Fibroblast of lung (primary cell): ENCODE data around the gene CXCL11. TPM values are rescaled to one million over a fixed set of nuclear protein-coding genes. Genes with fewer than 3 reads are reported as not detected.
A peak's percentile ranks its signal among the peaks of the same experiment; 100 is the strongest.
"Not testable (repeated sequence)": the region's sequence is repeated elsewhere in the genome, so short reads cannot be mapped to it uniquely, and the experiment has no call there.

Experiments used
- DNase-seq, 2 donors: peaks; one replicate each; pipeline versions ENCODE4 v3.0.0 to v3.0.0-alpha.2; 2010; ENCODE audit warnings: low read depth in 2 of 2
- H2AFZ ChIP-seq: 2 replicates; pipeline ENCODE4 v1.5.1; 2012; ENCODE audit warnings: low read length, control low read depth, inconsistent platforms
- H3K27ac ChIP-seq: 2 replicates; pipeline ENCODE4 v1.5.1; 2011; ENCODE audit warnings: low read length, control low read depth; ENCODE audit not compliant: insufficient read depth
- H3K27me3 ChIP-seq: 2 replicates; pipeline ENCODE4 v1.5.1; 2011; ENCODE audit warnings: mild to moderate bottlenecking, low read length; ENCODE audit not compliant: control insufficient read depth, insufficient read depth
- H3K36me3 ChIP-seq: 2 replicates; pipeline ENCODE4 v1.5.1; 2011; ENCODE audit warnings: low read length; ENCODE audit not compliant: control insufficient read depth, insufficient read depth
- H3K4me1 ChIP-seq: 2 replicates; pipeline ENCODE4 v1.5.1; 2011; ENCODE audit warnings: low read length; ENCODE audit not compliant: control insufficient read depth, insufficient read depth; ENCODE audit errors: extremely low read depth
- H3K4me2 ChIP-seq: 2 replicates; pipeline ENCODE4 v1.5.1; 2011; ENCODE audit warnings: low read length, control low read depth; ENCODE audit not compliant: insufficient read depth; ENCODE audit errors: extremely low read depth
- H3K4me3 ChIP-seq, 4 experiments: fragments of 200-600 bp in 1 of 4; sonication (generic) in 1 of 4; replicated peaks in 1 of 4; 2 replicates each; pipeline ENCODE4 v1.5.1; 2011 to 2016; ENCODE audit warnings: low read length in 4 of 4, low read depth in 3 of 4, mild to moderate bottlenecking in 3 of 4, control low read depth in 2 of 4, inconsistent platforms in 1 of 4, mixed read lengths in 1 of 4; ENCODE audit not compliant: insufficient read depth in 1 of 4; ENCODE audit errors: control extremely low read depth in 1 of 4
- H3K79me2 ChIP-seq: 2 replicates; pipeline ENCODE4 v1.5.1; 2012; ENCODE audit warnings: mild to moderate bottlenecking, low read length, inconsistent platforms; ENCODE audit not compliant: control insufficient read depth, insufficient read depth
- H3K9ac ChIP-seq: 2 replicates; pipeline ENCODE4 v1.5.1; 2011; ENCODE audit warnings: mild to moderate bottlenecking, low read length, control low read depth; ENCODE audit not compliant: insufficient read depth
- H3K9me3 ChIP-seq: 2 replicates; pipeline ENCODE4 v1.5.1; 2012; ENCODE audit warnings: low read depth, low read length; ENCODE audit not compliant: control insufficient read depth, insufficient read depth
- H4K20me1 ChIP-seq: 2 replicates; pipeline ENCODE4 v1.5.1; 2011; ENCODE audit warnings: low read length; ENCODE audit not compliant: control insufficient read depth, insufficient read depth; ENCODE audit errors: extremely low read depth
- CTCF ChIP-seq, 2 donors: IDR thresholded peaks in 1 of 2; conservative IDR thresholded peaks in 1 of 2; 1 replicate in 1 of 2; 2 replicates in 1 of 2; pipeline ENCODE4 v1.5.1; 2011 to 2012; ENCODE audit warnings: low read length in 2 of 2, control low read depth in 1 of 2, inconsistent platforms in 1 of 2, low read depth in 1 of 2, mild to moderate bottlenecking in 1 of 2
- EZH2 ChIP-seq: IDR thresholded peaks from 2 replicates; pipeline ENCODE4 v1.5.1; 2012; ENCODE audit warnings: low read length, control low read depth, mild to moderate bottlenecking; ENCODE audit errors: missing control alignments
- polyA plus RNA-seq, 2 donors: library from polyadenylated mRNA; depleted of rRNA in 1 of 2; stranded (reverse) in 1 of 2; unstranded in 1 of 2; fragments of >200 nt; gene quantifications; 2 replicates each; pipeline ENCODE4 v1.2.1, GENCODE V29; 2011 to 2012; ENCODE audit warnings: missing spikeins in 1 of 2
- total RNA-seq: library from RNA; depleted of rRNA; stranded (reverse); fragments of >200 nt; gene quantifications from 2 replicates; pipeline ENCODE4 v1.2.1, GENCODE V29; 2014

The CXCL11 gene
- total and polyA plus RNA-seq, 2 donors (not counting 1 experiment from before 2014, with no cell fraction given), result not detected

- H3K9me3 ChIP-seq, DNase-seq, H3K9ac ChIP-seq, H3K4me3 ChIP-seq, H3K36me3 ChIP-seq, H3K27me3 ChIP-seq, H3K27ac ChIP-seq, H3K4me1 ChIP-seq, H2AFZ ChIP-seq, H4K20me1 ChIP-seq, H3K79me2 ChIP-seq, H3K4me2 ChIP-seq: not testable (repeated sequence)
These were observed 8.8 kb upstream of the CXCL11 start for GRCh38 chr4:76044686-76045085.

GRCh38 chr4:76043306-76043705 lies 7.4 kb upstream of the CXCL11 start:
- not testable (repeated sequence) for H3K27me3 ChIP-seq, H3K4me3 ChIP-seq, H3K9me3 ChIP-seq

GRCh38 chr4:76042241-76042998 lies 6.5 kb upstream of the CXCL11 start:
- H3K9ac ChIP-seq, H3K9me3 ChIP-seq, H3K4me2 ChIP-seq, H4K20me1 ChIP-seq, H3K4me1 ChIP-seq, H3K4me3 ChIP-seq, H3K27me3 ChIP-seq, H3K79me2 ChIP-seq, H3K36me3 ChIP-seq, H2AFZ ChIP-seq, H3K27ac ChIP-seq: not testable (repeated sequence)
- peak; percentile 14 to 20 for DNase-seq

More at GRCh38 chr4:76043306-76043705, 7.4 kb upstream of the CXCL11 start:
- H3K9ac ChIP-seq, H3K36me3 ChIP-seq, H2AFZ ChIP-seq, H3K79me2 ChIP-seq, H3K4me1 ChIP-seq, DNase-seq, H4K20me1 ChIP-seq, H3K27ac ChIP-seq, H3K4me2 ChIP-seq: not testable (repeated sequence)

GRCh38 chr4:76036855-76037254 lies 985 bp upstream of the CXCL11 start:
- Histone ChIP-seq H3K4me1 (no peaks in the 10 kb centered on the region), H2AFZ (no peak overlapping the region), H3K9ac (no peak overlapping the region), H3K79me2 (no peaks in the 10 kb centered on the region), H3K27ac (no peak overlapping the region), H3K36me3 (no peaks in the 10 kb centered on the region), H3K4me3 (no peak overlapping the region), H3K27me3 (no peaks in the 10 kb centered on the region), H4K20me1 (no peaks in the 10 kb centered on the region), H3K9me3 (no peaks in the 10 kb centered on the region), H3K4me2 (no peak overlapping the region)
- no peak for DNase-seq
- TF ChIP-seq CTCF (conservative IDR thresholded peaks at IDR 0.05 in 1 of 2, IDR thresholded peaks at IDR 0.05 in 1 of 2; ENCODE audit: low read depth in 1 of 2, low read length in 2 of 2), result no peak
- TF ChIP-seq EZH2, result no peak
